HepG2 (cell line): ENCODE results near the gene ILRUN. TPM values are rescaled to one million over a fixed set of nuclear protein-coding genes. Genes with fewer than 3 reads are reported as not detected.

Experiments used
- BCLAF1 ChIP-seq: fragments of 450-650 bp; IDR thresholded peaks from 2 replicates; pipeline ENCODE4 v1.6.1; 2017; ENCODE audit warnings: mild to moderate bottlenecking
- CTCF ChIP-seq: sonication (generic); formaldehyde crosslinking; IDR thresholded peaks from 2 replicates; pipeline ENCODE4 v1.5.0; 2020; ENCODE audit warnings: mild to moderate bottlenecking, missing genetic modification reagents, moderate library complexity
- HMGA1 ChIP-seq: sonication (generic); formaldehyde crosslinking; conservative IDR thresholded peaks from 2 replicates; pipeline ENCODE4 v1.4.0; 2020; ENCODE audit warnings: missing genetic modification reagents
- KDM2A ChIP-seq: sonication (generic); formaldehyde crosslinking; IDR thresholded peaks from 2 replicates; pipeline ENCODE4 v1.4.0; 2020; ENCODE audit warnings: low read depth, missing genetic modification reagents, borderline replicate concordance
- POLR2AphosphoS5 ChIP-seq: IDR thresholded peaks from 2 replicates; pipeline ENCODE4 v1.6.1; 2012; ENCODE audit warnings: low read depth, low read length
- TEAD2 ChIP-seq: sonication (generic); formaldehyde crosslinking; IDR thresholded peaks from 2 replicates; pipeline ENCODE4 v1.9.0; 2021; ENCODE audit warnings: missing genetic modification reagents
- XBP1 ChIP-seq: sonication (generic); formaldehyde crosslinking; IDR thresholded peaks from 2 replicates; pipeline ENCODE4 v1.5.0; 2020; ENCODE audit warnings: missing genetic modification reagents
- ZFP1 ChIP-seq: IDR thresholded peaks from 2 replicates; pipeline ENCODE4 v1.6.1; 2016
- ZNF24 ChIP-seq: fragments of 450-650 bp; IDR thresholded peaks from 2 replicates; pipeline ENCODE4 v1.6.1; 2017; ENCODE audit warnings: antibody characterized with exemption, mild to moderate bottlenecking
- ZNF251 ChIP-seq: sonication (generic); formaldehyde crosslinking; IDR thresholded peaks from 2 replicates; pipeline ENCODE4 v1.9.0; 2021; ENCODE audit warnings: mild to moderate bottlenecking, missing genetic modification reagents
- ZNF30 ChIP-seq: sonication (generic); formaldehyde crosslinking; IDR thresholded peaks from 2 replicates; pipeline ENCODE4 v1.5.0; 2020; ENCODE audit warnings: mild to moderate bottlenecking, missing genetic modification reagents
- ZSCAN30 ChIP-seq: sonication (generic); formaldehyde crosslinking; IDR thresholded peaks from 2 replicates; pipeline ENCODE4 v1.5.0; 2020; ENCODE audit warnings: mild to moderate bottlenecking, missing genetic modification reagents
- polyA plus RNA-seq, 8 experiments: library from polyadenylated mRNA; depleted of rRNA in 3 of 8; stranded (reverse) in 7 of 8; unstranded in 1 of 8; fragments of >200 nt; fragmentation: Illumina TruSeq in 4 of 8; extraction: Trizol in 4 of 8; gene quantifications; 2 replicates each; pipeline versions ENCODE4 v1.2.1 to v1.2.3, GENCODE V29; 2011 to 2016; ENCODE audit warnings: low read depth in 4 of 8, missing spikeins in 1 of 8, mixed read lengths in 1 of 8; ENCODE audit not compliant: insufficient read depth in 1 of 8
- total RNA-seq, 5 experiments: library from RNA; depleted of rRNA; stranded (reverse); fragments of >200 nt; fragmentation: Illumina TruSeq; extraction: Trizol; gene quantifications; 2 replicates each; pipeline ENCODE4 v1.2.3, GENCODE V29; 2016; ENCODE audit warnings: low read depth in 1 of 5
- TF ChIP-seq, protein P1 (sequence below): sonication (generic); formaldehyde crosslinking; IDR thresholded peaks from 2 replicates; pipeline ENCODE4 v1.9.0; 2021; ENCODE audit warnings: missing genetic modification reagents, borderline replicate concordance
- TF ChIP-seq, protein P2 (sequence below): sonication (generic); formaldehyde crosslinking; IDR thresholded peaks from 2 replicates; pipeline ENCODE4 v1.5.0; 2020; ENCODE audit warnings: missing genetic modification reagents
- TF ChIP-seq, protein P3 (sequence below): sonication (generic); formaldehyde crosslinking; IDR thresholded peaks from 2 replicates; pipeline ENCODE4 v1.4.0; 2020; ENCODE audit warnings: low read depth, missing genetic modification reagents
- TF ChIP-seq, protein P4 (sequence below): sonication (generic); formaldehyde crosslinking; IDR thresholded peaks from 2 replicates; pipeline ENCODE4 v1.4.0; 2020; ENCODE audit warnings: missing genetic modification reagents

ILRUN gene
- total and polyA plus RNA-seq, 2 of the 13 experiments (the other 11 are each of a cell fraction or from before 2014, with no cell fraction given) = 45.5 to 66.6 TPM

DNA sequence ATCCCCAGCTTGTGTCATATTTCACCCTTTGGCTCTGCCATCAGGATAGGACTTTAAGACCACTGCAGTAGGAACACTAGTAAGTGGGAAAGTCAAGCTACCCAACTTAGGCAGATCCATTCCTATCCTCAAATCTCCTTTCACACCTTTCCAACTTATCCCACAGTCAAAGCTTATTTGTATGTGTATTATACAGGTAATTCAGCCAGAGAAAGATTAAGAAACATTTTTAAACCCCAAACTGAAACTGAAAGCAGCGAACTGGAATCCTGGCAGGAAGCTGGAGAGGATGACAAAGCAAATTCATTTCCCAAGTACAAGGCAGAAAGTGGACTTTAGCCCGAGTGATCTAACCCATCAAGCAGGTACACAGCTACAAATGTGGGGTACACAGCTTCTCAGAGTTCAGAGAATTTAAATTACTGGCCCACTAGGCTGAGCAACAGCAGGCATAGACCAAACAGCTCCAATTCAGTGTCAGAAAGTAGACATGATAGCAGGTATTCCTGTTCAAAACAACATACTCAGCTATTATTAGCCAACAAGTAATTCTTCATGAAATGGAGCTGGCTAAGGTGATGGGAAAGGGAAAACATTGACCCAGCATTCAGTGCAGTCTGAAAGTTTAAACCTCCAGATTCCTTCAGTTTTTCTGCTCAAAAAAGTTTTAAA, 39.1 kb downstream of the ILRUN start (continued):
- TF ChIP-seq BCLAF1 (no peak), XBP1 (CRISPR knock-in tag) (no peak), POLR2AphosphoS5 (no peak; the same call in 1 of the 2 replicates), HMGA1 (CRISPR knock-in tag) (no peak), ZNF251 (CRISPR knock-in tag) (no peak), ZNF30 (no peak), TEAD2 (CRISPR knock-in tag) (no peak), CTCF (CRISPR knock-in tag) (no peak), ZNF24 (no peak), ZFP1 (CRISPR knock-in tag) (0 out of 2 replicates have a peak, but pooled peaks have one; percentile 43), KDM2A (CRISPR knock-in tag) (no peak), ZSCAN30 (no peak)
- TF ChIP-seq, protein P1, sequence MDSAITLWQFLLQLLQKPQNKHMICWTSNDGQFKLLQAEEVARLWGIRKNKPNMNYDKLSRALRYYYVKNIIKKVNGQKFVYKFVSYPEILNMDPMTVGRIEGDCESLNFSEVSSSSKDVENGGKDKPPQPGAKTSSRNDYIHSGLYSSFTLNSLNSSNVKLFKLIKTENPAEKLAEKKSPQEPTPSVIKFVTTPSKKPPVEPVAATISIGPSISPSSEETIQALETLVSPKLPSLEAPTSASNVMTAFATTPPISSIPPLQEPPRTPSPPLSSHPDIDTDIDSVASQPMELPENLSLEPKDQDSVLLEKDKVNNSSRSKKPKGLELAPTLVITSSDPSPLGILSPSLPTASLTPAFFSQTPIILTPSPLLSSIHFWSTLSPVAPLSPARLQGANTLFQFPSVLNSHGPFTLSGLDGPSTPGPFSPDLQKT (CRISPR knock-in tag) = no peak
- TF ChIP-seq, protein P2, sequence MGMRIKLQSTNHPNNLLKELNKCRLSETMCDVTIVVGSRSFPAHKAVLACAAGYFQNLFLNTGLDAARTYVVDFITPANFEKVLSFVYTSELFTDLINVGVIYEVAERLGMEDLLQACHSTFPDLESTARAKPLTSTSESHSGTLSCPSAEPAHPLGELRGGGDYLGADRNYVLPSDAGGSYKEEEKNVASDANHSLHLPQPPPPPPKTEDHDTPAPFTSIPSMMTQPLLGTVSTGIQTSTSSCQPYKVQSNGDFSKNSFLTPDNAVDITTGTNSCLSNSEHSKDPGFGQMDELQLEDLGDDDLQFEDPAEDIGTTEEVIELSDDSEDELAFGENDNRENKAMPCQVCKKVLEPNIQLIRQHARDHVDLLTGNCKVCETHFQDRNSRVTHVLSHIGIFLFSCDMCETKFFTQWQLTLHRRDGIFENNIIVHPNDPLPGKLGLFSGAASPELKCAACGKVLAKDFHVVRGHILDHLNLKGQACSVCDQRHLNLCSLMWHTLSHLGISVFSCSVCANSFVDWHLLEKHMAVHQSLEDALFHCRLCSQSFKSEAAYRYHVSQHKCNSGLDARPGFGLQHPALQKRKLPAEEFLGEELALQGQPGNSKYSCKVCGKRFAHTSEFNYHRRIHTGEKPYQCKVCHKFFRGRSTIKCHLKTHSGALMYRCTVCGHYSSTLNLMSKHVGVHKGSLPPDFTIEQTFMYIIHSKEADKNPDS (CRISPR knock-in tag) = no peak
- TF ChIP-seq, protein P3, sequence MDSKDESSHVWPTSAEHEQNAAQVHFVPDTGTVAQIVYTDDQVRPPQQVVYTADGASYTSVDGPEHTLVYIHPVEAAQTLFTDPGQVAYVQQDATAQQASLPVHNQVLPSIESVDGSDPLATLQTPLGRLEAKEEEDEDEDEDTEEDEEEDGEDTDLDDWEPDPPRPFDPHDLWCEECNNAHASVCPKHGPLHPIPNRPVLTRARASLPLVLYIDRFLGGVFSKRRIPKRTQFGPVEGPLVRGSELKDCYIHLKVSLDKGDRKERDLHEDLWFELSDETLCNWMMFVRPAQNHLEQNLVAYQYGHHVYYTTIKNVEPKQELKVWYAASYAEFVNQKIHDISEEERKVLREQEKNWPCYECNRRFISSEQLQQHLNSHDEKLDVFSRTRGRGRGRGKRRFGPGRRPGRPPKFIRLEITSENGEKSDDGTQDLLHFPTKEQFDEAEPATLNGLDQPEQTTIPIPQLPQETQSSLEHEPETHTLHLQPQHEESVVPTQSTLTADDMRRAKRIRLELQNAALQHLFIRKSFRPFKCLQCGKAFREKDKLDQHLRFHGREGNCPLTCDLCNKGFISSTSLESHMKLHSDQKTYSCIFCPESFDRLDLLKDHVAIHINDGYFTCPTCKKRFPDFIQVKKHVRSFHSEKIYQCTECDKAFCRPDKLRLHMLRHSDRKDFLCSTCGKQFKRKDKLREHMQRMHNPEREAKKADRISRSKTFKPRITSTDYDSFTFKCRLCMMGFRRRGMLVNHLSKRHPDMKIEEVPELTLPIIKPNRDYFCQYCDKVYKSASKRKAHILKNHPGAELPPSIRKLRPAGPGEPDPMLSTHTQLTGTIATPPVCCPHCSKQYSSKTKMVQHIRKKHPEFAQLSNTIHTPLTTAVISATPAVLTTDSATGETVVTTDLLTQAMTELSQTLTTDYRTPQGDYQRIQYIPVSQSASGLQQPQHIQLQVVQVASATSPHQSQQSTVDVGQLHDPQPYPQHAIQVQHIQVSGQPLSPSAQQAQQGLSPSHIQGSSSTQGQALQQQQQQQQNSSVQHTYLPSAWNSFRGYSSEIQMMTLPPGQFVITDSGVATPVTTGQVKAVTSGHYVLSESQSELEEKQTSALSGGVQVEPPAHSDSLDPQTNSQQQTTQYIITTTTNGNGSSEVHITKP (CRISPR knock-in tag) = peak; percentile 32; the same call in 1 of the 2 replicates
- TF ChIP-seq, protein P4, sequence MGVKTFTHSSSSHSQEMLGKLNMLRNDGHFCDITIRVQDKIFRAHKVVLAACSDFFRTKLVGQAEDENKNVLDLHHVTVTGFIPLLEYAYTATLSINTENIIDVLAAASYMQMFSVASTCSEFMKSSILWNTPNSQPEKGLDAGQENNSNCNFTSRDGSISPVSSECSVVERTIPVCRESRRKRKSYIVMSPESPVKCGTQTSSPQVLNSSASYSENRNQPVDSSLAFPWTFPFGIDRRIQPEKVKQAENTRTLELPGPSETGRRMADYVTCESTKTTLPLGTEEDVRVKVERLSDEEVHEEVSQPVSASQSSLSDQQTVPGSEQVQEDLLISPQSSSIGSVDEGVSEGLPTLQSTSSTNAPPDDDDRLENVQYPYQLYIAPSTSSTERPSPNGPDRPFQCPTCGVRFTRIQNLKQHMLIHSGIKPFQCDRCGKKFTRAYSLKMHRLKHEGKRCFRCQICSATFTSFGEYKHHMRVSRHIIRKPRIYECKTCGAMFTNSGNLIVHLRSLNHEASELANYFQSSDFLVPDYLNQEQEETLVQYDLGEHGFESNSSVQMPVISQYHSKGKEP (CRISPR knock-in tag) = no peak
